ENCODE results near the gene FUT8.

- TF ChIP-seq CTCF (IDR thresholded peaks at IDR 0.05; ENCODE audit: poor library complexity): no peak
- no peak for TF ChIP-seq EZH2phosphoT487 (IDR thresholded peaks at IDR 0.05; ENCODE audit: low read depth, severe bottlenecking, unreplicated experiment)
- no peak for TF ChIP-seq EZH2 (IDR thresholded peaks at IDR 0.05; ENCODE audit: borderline replicate concordance)
Measured at GRCh38 chr14:65588426-65589140, 176.1 kb downstream of the FUT8 start.

Measured in hepatocyte (in vitro differentiated cells).